Regular cardiac myocyte (primary cell): ENCODE results near the gene SUCLG1. TPM values are rescaled to one million over a fixed set of nuclear protein-coding genes. Genes with fewer than 3 reads are reported as not detected.

ENCODE experiments used
- total RNA-seq: library from RNA; depleted of rRNA; stranded (reverse); fragments of >200 nt; gene quantifications from 2 replicates; pipeline ENCODE4 v1.2.3, GENCODE V29; 2014

Gene SUCLG1
- total RNA-seq = 40.9 and 74.0 TPM in 2 replicates

DNA sequence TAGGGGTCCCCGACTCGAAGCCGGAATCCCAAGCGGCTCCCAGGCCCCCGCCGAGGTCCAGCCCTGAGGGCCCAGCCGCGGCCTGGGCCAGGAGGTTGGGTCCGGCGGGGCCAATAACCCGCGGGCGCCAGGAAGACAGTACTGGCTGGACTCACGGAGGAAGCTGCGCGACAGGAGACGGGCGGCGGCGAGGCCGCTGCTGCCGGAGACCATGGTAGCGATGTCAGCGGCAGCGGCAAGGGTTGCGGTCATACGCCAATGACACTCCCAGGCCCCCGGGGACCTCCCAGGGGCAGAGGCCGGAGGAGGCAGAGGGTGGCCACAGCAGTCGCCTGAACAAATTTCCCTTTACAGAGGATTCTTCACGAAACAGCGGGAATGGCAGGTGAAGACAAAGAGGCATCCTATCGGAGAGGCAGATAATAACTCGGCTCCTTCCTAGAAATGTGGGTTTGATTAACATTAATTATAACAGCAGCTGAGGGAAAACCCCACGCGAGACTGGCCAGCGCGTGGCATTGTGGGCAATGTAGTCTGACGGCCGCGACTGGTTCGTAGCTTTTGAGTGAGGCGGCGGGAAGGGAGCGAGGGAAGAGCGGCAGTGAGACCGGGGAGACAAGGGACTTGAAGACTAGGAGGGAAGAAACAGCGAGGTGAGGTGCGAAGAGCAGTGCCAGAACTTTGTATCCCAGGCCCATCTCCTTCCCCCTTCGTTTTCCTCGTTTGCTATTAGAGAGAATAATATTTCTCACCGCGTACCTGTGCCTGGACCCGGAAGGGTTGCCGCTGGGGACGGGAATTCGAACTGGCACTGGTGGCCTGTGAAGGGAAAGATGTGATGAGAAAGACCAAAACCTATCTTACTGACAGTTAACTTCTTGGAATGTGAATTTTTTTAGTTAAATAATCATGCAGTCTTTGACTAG, at the start of gene SUCLG1:
SUCLG1 (minus strand) TSS at position 263 of the 926 bp plus-strand sequence; CDS start at position 252, 11 bp downstream.

Other genes with a start within 250 kb of the SUCLG1 start
- under 0.01 TPM in 2 replicates for gene DNAH6, start 57.2 kb upstream of the SUCLG1 start, total RNA-seq